ENCODE data around the gene KLHL28. TPM values are rescaled to one million over a fixed set of nuclear protein-coding genes. Genes with fewer than 3 reads are reported as not detected.

The KLHL28 gene, protein sequence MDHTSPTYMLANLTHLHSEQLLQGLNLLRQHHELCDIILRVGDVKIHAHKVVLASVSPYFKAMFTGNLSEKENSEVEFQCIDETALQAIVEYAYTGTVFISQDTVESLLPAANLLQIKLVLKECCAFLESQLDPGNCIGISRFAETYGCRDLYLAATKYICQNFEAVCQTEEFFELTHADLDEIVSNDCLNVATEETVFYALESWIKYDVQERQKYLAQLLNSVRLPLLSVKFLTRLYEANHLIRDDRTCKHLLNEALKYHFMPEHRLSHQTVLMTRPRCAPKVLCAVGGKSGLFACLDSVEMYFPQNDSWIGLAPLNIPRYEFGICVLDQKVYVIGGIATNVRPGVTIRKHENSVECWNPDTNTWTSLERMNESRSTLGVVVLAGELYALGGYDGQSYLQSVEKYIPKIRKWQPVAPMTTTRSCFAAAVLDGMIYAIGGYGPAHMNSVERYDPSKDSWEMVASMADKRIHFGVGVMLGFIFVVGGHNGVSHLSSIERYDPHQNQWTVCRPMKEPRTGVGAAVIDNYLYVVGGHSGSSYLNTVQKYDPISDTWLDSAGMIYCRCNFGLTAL
- 13.0 TPM for total RNA-seq
- long read RNA-seq, partial matches to known transcripts = 0 of 1 reads
- long read RNA-seq, other reads (novel, unspliced or antisense) = 1 of 1 reads

DNA sequence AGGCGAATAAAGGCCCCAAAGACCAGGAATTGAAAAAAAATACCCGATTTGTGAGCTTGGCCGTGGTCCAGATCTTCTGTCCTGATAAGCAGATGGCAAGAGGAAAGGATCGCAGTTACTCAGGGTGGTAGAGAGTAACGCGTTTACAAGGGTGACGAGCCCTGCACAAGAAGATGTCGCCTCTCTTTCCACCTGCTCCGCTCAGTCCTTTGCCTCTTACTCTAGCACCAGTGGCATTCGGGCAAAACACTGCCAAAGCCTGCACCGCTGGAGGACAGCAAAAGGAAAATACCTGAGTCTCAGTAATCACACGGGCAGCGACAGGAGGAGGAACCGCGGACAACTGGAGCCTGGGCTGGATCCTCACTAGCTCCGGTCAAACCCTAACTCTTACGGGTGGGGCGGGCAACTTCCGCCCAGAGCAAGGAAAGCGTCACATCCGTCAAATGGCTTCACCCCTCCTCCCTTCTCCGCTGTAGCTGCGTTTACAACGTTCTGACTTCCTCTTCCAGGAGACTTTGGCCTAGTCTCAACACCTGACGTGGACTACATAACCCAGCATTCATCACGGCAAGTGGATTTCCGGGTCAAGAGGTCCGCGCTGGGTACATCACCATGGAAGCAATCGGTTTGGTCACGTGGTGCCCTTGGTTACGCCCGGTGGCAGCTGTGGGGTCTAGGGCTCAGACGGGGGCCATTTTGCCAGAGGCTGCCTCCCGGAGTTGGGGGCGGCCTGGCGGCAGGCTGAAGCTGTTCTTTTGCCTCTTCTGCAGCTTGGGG is at the start of gene KLHL28, which contains the start of gene TOGARAM1:
KLHL28 (minus strand) TSS at position 394 of the 780 bp plus-strand sequence. CDS start 16,019 bp downstream, outside the sequence.
TOGARAM1 (plus strand) TSS at position 637 of the 780 bp plus-strand sequence. CDS start 232 bp downstream, outside the sequence.
- DNase-seq (ENCODE audit: missing footprints) (peak; percentile 97), ATAC-seq (peak; percentile 98)
- intact Hi-C loops (cut with DNase I) = loop anchor here (1.0 to 5.0 kb wide), 4 partner anchors 49 to 173 kb away; partner anchors contain the start of genes FKBP3 and PRPF39

DNA sequence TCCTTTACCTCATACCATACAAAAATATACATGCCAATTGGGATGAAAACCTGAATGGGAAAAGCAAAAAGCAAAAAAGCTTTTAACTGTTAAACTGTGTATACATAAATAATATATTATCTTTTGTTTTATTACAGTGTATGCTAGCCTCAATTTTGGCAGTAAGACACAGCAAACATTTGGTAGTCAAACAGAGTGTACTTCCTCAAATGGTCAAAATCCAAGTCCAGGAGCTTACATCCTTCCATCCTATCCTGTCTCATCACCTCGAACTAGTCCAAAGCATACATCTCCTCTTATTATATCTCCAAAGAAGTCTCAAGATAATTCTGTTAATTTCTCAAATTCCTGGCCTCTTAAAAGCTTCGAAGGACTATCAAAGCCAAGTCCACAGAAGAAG is 42.2 kb upstream of the KLHL28 start:
- no peak for DNase-seq (ENCODE audit: missing footprints)
- ATAC-seq = no peak
- intact Hi-C loops (cut with DNase I) = no loop called here

DNA sequence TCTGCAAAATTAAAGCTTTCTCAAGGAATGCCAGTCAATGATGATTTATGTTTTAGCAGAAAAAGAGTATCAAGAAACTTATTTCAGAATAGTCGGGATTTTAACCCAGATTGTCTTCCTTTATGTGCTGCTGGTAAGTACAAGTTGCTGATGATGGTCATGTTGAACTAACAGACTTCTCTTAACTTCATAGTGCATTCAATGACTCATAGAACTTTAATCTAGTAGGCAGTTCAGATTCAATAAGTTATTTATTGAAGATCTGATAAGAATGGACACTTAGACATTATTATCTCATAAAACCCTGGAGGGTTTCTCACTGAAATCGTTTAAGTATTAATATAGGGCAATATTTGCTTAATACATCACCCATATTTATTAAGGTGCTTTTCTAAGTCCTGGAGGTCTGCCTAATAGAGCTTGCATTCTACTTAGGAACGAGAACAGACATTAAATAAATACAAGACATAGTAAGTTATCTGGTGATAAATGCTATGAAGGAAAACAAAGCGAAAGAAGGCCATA is 34.1 kb upstream of the KLHL28 start:
- DNase-seq (ENCODE audit: missing footprints) = no peak
- intact Hi-C loops (cut with DNase I) = no loop called here
- ATAC-seq = no peak

DNA sequence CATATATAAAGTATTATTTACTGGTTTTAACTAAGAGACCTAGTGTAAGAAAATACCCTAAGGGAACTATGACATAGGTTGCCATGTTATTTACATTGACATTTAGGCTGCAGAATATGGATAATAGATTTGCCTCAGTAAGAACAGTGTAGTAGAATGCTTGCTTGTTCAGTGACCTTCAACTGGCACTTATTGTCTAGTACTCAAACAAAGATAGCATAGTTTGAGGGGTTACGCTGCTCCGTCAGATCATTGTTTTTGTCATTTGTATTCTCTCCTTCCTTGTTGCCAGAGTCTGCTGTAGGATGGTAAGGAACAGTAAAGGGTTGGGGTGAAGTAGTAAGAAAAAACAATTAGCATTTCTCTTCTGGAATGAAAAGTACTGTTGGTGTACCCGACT is 33.4 kb upstream of the KLHL28 start:
- ATAC-seq (no peak), DNase-seq (ENCODE audit: missing footprints) (no peak)
- intact Hi-C loops (cut with DNase I) = no loop called here

DNA sequence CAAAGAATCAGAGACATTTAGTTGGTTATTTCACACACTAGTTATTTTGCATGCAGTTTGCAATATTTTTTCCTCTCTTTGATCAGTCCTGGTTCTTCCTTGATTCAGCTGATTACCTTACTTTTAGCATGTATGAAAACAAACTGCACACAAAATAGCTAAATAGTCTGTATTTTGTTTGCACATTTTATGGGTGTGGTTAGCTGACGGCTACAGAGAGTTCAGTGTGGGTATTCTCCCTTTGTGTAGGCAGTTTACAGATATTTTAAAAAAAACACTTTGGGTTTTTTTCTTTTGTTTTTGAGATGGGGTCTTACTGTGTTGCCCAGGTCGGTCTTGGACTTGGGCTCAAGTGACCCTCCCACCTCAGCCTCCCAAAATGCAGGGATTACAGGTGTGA is 28.8 kb upstream of the KLHL28 start:
- intact Hi-C loops (cut with DNase I) = no loop called here
- DNase-seq (ENCODE audit: missing footprints) (no peak), ATAC-seq (no peak)

DNA sequence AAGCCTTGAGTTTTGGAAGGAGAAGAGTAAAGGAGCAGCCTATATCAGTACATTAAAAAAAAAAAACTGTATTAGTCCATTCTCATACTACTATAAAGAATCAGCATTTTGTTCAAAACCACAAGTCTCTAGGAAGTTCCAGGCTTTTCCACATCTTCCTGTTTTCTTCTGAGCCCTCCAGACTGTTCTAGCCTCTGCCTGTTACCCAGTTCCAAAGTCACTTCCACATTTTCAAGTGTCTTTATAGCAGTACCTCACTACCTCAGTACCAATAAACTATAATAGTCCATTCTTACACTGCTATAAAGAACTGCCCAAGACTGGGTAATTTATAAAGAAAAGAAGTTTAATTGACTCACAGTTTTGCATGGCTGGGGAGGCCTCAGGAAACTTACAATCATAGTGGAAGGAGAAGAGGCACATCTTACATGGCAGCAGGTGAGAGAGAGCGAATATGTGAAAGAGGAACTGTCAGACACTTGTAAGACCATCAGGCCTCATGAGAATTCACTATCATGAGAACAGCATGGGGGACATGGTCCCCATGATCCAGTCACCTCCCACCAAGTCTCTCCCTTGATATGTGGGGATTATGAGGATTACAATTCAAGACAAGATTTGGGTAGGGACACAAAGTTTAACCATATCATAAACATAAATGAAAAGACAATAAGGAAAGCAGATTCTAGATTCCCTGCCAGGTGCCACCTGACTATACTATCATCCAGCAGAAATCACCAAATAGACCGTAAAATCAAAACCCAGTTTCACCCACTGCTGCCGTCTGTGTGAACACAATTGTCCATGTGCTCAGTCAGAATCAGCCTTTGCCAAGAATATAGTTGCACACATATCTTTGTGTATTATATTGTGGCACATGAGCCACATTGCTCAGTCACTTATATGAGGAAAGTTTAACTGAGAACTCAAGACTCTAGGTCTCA is 28.0 kb upstream of the KLHL28 start:
- intact Hi-C loops (cut with DNase I) = no loop called here
- DNase-seq (ENCODE audit: missing footprints) (no peak), ATAC-seq (peak; percentile 35)

DNA sequence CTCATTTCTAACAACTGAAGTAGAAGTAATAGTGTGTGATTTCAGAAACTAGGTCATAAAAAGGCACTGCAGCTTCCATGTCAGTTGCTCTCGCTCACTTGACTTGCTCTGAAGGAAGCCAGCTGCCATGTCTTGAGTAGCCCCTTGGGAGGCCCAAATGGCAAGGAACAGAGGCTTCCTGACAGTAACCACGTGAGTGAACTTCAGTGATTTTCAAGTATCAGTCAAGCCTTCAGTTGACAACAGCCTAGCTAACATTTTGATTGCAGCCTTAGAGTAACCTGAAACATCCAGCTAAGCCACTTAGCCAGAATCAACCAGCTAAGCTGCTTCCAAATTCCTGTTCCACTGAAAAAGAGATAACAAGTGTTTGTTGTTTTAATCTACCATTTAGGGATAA is 26.9 kb upstream of the KLHL28 start:
- no peak for DNase-seq (ENCODE audit: missing footprints)
- intact Hi-C loops (cut with DNase I) = no loop called here
- peak; percentile 84 for ATAC-seq

DNA sequence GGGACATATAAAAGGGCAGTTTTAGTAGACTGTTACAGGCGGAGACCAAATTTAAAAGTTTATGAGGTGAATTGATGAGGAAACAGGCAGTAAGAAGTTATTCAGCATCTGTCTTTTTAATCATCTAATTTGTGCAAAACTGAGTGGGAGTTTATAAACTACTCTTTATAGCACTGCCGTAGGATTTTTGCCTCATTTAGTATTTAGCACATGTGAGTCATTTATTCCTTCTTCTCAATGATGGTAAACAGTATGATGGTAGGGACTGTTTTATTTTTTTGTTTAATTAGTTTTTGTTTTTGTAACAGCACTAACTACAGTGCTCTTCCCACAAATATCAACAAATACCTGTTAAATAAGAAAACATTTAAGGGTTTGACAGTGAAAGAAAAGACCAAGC is 20.8 kb upstream of the KLHL28 start:
- ATAC-seq = no peak
- intact Hi-C loops (cut with DNase I) = no loop called here
- DNase-seq (ENCODE audit: missing footprints) = no peak

DNA sequence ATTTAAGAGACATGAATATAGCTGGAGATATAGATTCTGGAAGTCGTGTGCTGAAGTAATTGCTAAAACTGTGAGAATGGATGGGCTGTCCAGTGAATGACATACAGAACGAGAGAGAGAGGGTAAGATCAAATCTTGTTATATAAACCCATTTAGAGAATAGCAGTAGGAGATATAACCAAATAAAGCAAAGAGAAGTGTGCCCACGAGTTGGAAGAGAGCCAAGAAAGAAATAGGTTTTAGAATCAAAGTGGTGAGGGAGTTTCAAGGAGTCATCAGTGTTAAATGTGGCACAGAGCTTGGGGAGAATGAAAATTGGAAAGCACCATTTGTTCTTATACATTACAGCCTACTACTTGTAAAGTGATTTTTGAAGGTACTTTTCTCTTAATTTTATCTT is 19.5 kb upstream of the KLHL28 start:
- ATAC-seq (no peak), DNase-seq (ENCODE audit: missing footprints) (no peak)
- intact Hi-C loops (cut with DNase I) = no loop called here

DNA sequence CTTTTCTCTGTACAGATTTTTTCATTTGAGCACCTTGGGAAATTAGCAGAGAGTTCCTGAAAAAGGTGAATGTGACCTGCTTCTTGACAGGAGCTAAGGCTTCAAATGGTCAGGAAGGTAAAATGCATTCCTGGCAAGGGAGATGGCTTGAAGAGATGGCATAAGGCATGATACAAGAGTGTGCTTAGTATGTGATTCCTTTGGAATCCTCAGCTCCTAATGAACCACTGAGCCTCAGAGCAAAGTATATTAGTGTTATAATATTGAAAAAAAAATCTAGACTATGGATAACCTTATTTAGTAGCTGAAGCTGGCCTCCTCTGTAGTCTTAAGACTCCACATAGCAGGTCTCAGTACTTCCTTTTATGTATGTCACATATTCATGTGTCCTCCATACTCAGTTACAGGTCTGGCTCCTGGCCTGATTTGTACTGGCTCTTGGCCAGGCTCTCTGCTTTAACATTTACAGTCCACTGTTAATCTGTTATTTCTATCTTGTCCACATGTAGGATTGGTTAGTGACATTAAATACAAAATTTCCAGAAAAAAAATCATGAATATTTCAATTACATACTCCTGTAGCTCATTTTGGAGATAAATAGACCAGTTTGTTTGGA is 18.1 kb upstream of the KLHL28 start:
- intact Hi-C loops (cut with DNase I) = no loop called here
- ATAC-seq (peak; percentile 67), DNase-seq (ENCODE audit: missing footprints) (no peak)

DNA sequence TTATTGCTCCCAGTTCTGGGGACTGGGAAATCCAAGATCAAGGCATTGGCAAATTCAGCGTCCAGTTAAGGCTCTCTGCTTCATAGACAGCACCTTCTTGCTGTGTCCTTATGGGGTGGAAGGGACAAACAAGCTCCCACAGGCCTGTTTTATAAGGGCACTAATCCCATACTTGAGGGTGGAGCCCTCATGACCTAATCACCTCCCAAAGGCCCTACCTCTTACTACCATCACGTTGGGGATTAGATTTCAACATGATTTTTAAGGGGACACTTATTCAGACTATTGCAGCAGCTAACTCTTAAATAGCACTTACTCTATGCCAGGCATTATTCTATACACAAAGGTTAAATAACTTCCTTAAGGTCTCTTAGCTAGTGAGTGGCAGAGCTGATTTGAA is 17.5 kb upstream of the KLHL28 start:
- ATAC-seq (no peak), DNase-seq (ENCODE audit: missing footprints) (no peak)
- intact Hi-C loops (cut with DNase I) = no loop called here

DNA sequence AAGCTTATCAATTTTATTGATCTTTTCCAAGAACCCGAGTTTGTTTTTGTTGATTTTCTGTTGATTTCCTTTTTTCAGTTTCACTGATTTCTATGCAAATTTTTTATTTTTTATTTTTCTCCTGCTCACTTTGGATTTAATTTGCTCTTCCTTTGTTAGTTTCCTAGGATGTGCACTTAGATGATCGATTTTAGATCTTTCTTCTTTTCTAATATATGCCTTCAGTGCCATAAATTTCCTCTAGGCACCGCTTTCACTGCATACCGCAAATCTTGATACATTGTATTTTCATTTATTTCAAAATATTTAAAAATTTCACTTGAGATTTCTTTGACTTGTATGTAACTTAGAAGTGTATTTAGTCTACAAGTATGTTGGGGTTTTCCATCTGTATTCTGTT is 9.7 kb upstream of the KLHL28 start:
- intact Hi-C loops (cut with DNase I) = no loop called here
- DNase-seq (ENCODE audit: missing footprints) (no peak), ATAC-seq (no peak)

DNA sequence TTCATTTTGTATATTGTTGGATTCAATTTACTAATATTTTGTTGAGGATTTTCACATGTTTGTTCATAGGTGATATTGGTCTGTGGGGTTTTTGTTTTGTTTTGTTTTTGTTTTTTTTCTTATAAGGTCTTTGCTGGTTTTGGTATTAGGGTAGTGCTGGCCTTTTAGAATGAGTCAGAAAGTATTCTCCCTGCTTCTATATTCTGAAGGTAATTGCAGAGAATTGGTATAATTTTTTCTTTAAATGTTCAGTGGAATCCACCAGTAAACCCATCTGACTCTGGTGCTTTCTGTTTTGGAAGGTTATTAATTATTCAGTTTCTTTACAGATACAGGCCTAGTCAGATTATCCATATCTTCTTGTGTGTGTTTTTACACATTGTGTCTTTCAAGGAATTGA is 9.2 kb upstream of the KLHL28 start:
- intact Hi-C loops (cut with DNase I) = no loop called here
- ATAC-seq = no peak
- no peak for DNase-seq (ENCODE audit: missing footprints)

DNA sequence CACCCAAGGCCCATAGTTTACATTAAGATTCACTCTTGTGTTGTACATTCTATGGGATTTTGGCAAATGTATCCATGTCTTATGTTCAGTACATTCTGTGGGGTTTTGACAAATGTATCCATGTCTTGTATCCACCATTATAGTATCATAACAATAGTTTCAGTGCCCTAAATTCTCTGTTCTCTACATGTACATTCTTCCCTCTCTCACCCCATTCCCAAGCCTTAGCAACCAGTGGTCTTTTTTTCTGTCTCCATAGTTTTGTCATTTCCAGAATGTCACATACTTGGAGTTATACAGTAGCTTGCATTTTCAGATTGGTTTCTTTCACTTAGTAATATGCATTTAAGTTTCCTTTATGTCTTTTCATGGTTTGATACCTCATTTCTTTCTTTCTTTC is 7.0 kb upstream of the KLHL28 start:
- no peak for DNase-seq (ENCODE audit: missing footprints)
- intact Hi-C loops (cut with DNase I) = no loop called here

DNA sequence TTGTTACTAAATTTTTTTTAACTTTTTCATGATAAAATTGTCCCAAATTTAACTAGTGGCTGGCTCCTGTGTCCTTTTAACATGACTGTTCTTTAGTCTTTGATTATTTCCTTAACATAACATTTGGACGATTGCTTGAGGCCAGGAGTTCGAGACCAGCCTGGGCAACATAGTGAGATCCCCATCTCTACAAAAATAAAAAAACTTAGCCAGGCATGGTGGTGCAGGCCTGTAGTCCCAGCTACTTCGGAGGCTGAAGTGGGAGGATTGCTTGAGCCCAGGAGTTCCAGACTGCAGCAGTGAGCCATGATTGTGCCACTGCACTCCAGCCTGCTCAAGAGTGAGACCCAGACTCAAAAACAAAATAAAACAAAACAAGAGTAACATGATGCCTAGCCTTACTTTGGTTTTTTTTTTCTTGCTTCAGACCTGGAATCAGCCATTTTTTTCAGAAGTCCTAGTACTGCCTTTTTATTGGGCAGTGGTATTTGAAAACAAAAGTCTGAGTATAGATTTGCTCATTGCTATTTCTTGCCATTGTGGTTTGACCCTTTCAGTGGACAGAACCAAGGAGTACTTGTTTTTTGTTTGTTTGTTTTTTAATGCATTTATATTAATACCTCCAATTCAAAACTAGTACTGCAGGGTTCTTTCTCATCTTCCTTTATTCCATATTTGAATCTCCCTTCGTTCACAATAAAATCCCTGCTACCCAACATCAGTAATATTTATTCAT is 5.0 kb upstream of the KLHL28 start:
- no peak for DNase-seq (ENCODE audit: missing footprints)
- intact Hi-C loops (cut with DNase I) = no loop called here
- ATAC-seq = no peak

More for the DNA sequence above, 7.0 kb upstream of the KLHL28 start:
- no peak for ATAC-seq

DNA sequence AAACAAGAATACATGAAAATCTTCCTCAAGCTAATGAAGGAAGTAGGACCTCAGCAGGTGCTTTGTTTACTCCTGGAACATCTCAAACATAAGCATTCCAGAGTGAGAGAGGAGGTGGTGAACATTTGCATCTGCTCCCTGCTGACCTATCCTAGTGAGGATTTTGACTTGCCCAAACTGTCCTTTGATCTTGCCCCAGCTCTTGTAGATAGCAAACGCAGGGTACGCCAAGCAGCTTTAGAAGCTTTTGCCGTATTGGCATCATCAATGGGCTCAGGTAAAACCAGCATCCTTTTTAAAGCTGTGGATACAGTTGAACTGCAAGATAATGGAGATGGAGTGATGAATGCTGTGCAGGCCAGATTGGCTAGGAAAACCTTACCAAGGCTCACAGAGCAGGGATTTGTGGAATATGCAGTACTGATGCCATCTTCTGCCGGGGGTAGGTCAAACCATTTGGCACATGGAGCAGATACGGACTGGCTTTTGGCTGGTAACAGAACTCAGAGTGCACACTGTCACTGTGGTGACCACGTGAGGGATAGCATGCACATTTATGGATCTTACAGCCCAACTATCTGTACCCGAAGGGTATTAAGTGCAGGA is 2.1 kb upstream of the KLHL28 start:
- no peak for DNase-seq (ENCODE audit: missing footprints)
- no peak for ATAC-seq

More for the DNA sequence above, 2.1 kb upstream of the KLHL28 start:
- intact Hi-C loops (cut with DNase I) = loop anchor here (2.0 to 5.0 kb wide), 3 partner anchors 52 to 118 kb away; partner anchors contain the start of gene PRPF39

All from Right ventricle myocardium inferior (tissue), 1 donor.